ENCODE results near the gene WNK3.

WNK3 gene

GRCh38 chrX:54157561-54157960 is 200.3 kb downstream of the WNK3 start:
- DNase-seq: no peak
